Measurements from ENCODE around the gene ALOXE3. TPM values are rescaled to one million over a fixed set of nuclear protein-coding genes. Genes with fewer than 3 reads are reported as not detected.
A peak's percentile ranks its signal among the peaks of the same experiment; 100 is the strongest.

The ALOXE3 gene
- polyA plus RNA-seq = not detected

GRCh38 chr17:8117980-8118768 is at the start of gene ALOXE3:
Gene ALOXE3 (minus strand): TSS chr17:8118514. CDS start chr17:8117990, 524 bp downstream.
- H3K4me1 Mint-ChIP-seq = peaks cover 30 to 36% (median 30%) of the 10 kb centered on the region in 3 donors
- peak within 1 kb of the TSS; percentile 87 to 100 (median 98) for H3K4me3 Mint-ChIP-seq
- peaks cover 4% of the 10 kb centered on the region for H3K36me3 Mint-ChIP-seq
- peaks cover 0 to 5% (median 0%) of the 10 kb centered on the region in 3 donors for H3K9me3 Mint-ChIP-seq
- H3K27ac Mint-ChIP-seq = peak within 1 kb of the TSS; percentile 100
- peaks cover 46% of the 10 kb centered on the region for H3K27me3 Mint-ChIP-seq

DNA sequence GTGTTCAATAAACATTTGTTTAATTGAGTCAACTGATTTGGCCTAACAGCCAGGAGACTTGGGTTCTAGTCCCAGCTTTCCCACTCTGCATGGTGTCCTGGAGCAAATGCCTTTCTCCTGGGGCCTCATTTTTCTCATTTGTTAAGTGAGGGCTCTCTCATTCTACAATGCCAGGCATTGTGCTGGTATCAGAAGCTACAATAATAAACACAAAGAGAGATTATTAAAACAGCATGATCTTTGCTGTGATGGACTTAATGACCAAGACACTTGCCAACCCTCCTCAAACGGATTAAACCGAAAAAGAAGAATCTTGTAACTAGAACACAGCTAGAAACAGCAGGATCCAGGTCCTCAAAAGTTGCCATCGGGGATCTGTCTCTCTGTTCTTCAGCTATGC is 49.2 kb upstream of the ALOXE3 start:
- Mint-ChIP-seq H3K4me3 (no peak overlapping the region), H3K4me1 (peaks cover 0 to 16% (median 14%) of the 10 kb centered on the region in 3 donors), H3K36me3 (no peaks in the 10 kb centered on the region), H3K9me3 (no peaks in the 10 kb centered on the region), H3K27ac (peak overlapping the region in 1 of 3 donors; percentile 32), H3K27me3 (no peaks in the 10 kb centered on the region)

GRCh38 chr17:8166731-8167130 is 48.4 kb upstream of the ALOXE3 start:
- Mint-ChIP-seq H3K4me3 (no peak overlapping the region), H3K27me3 (no peaks in the 10 kb centered on the region), H3K27ac (peak overlapping the region in 1 of 3 donors; percentile 39), H3K36me3 (no peaks in the 10 kb centered on the region), H3K4me1 (peaks cover 0 to 15% (median 14%) of the 10 kb centered on the region in 3 donors), H3K9me3 (no peaks in the 10 kb centered on the region)

GRCh38 chr17:8164815-8165131 is 46.5 kb upstream of the ALOXE3 start:
- Mint-ChIP-seq H3K4me3 (peak overlapping the region in 3 of 4 donors; percentile 21 to 77 (median 76)), H3K27me3 (no peaks in the 10 kb centered on the region), H3K27ac (peak overlapping the region in 2 of 3 donors; percentile 91 to 95), H3K4me1 (peaks cover 0 to 29% (median 28%) of the 10 kb centered on the region in 3 donors), H3K36me3 (no peaks in the 10 kb centered on the region), H3K9me3 (no peaks in the 10 kb centered on the region)

DNA sequence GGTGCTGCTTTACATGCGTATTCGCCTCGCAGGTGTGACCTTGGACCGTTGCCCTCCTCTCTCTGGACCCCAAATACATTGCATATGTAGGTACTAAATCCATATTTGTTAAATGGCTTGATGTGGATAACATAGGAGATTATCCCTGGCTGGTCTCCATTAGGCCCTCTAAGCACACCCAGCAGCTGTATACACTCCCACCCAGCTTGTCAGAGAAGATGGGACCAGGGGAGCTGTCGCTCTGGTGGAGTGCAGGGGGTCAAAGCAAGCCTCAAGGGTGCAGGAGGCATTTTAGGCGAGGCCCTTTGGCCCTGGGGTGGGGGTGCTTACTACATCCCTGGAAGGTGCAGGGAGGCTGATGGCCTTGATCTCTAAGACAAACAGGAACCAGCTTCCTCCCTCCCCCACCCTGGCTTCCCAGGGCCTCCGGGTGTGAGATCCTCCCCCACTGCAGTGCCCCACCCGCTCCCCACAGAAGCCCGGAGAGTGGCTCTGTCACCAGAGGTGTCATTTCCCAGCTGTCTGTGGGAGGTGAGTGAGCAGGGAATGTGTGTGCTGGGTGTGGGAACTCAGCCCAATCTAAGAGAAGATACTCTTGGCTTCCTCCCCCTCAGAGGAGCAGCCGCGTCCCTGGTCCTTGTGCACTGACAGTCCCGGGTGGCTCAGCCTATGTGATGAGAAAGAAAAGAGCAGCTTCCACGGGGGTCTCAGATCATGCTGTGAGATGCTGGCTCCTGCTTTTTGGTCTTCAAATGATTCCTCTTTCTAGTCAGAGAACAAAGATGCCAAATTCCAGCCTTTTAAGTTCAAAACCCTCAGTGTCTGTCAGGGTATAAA is 45.9 kb upstream of the ALOXE3 start:
- H3K27me3 Mint-ChIP-seq = no peaks in the 10 kb centered on the region
- peaks cover 0 to 32% (median 29%) of the 10 kb centered on the region in 3 donors for H3K4me1 Mint-ChIP-seq
- no peaks in the 10 kb centered on the region for H3K9me3 Mint-ChIP-seq
- H3K27ac Mint-ChIP-seq = peak overlapping the region; percentile 91 to 95 (median 95)
- H3K4me3 Mint-ChIP-seq = peak overlapping the region; percentile 76 to 95 (median 86)
- no peaks in the 10 kb centered on the region for H3K36me3 Mint-ChIP-seq

GRCh38 chr17:8162997-8163977 is 45.0 kb upstream of the ALOXE3 start:
- Mint-ChIP-seq H3K4me1 (peaks cover 7 to 38% (median 36%) of the 10 kb centered on the region in 3 donors), H3K27ac (peak overlapping the region; percentile 92 to 95 (median 95)), H3K9me3 (no peaks in the 10 kb centered on the region), H3K4me3 (peak overlapping the region; percentile 76 to 95 (median 86)), H3K36me3 (no peaks in the 10 kb centered on the region), H3K27me3 (no peaks in the 10 kb centered on the region)

- no peaks in the 10 kb centered on the region for H3K36me3 Mint-ChIP-seq
- H3K27ac Mint-ChIP-seq = peak within 1 kb of the TSS; percentile 92 to 95 (median 95)
- peaks cover 7 to 40% (median 36%) of the 10 kb centered on the region in 3 donors for H3K4me1 Mint-ChIP-seq
- H3K4me3 Mint-ChIP-seq = peak within 1 kb of the TSS; percentile 76 to 95 (median 88)
- H3K27me3 Mint-ChIP-seq = no peaks in the 10 kb centered on the region
- no peaks in the 10 kb centered on the region for H3K9me3 Mint-ChIP-seq
These were observed 44.1 kb upstream of the ALOXE3 start, which contains the start of gene VAMP2 for GRCh38 chr17:8162233-8162996. Gene VAMP2 (minus strand): TSS chr17:8162948. CDS start chr17:8162879, 69 bp downstream.

DNA sequence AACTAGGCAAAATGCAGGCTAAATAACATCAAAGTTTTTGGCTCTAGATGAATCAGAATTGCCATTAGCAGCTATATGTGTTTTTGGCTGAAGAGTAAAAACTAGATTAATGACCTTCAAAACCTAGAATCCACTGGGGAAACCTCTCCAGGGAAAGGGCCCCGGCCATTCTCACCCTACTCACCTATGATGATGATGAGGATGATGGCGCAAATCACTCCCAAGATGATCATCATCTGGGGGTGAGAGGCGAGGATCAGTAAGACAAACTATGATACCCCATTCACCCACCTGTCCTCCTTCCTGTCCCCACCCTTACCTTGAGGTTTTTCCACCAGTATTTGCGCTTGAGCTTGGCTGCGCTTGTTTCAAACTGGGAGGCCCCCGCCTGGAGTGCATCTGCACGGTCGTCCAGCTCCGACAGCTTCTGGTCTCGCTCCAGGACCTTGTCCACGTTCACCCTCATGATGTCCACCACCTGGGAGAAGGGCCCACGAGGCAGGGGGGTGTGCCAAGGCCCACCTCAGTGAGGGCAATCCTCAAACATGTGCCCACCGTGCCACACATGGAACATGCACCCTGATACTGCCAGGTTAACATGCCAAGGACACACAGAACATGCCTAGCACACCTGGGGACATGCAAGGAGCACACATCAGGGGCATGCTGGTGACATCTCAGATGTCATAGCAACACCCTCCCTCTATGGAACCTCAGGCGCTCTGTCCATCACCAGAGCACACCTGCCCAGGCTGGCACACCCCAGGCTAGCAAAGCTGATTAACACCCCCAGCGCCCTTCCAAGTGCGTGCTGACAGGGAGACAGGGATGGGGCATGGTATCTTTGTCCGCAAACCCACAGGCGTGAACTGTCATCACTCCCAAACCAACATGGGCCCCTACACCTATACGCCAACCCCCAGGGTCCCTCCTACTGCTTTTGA is 43.2 kb upstream of the ALOXE3 start:
- H3K4me3 Mint-ChIP-seq = peak overlapping the region; percentile 76 to 94 (median 88)
- no peaks in the 10 kb centered on the region for H3K9me3 Mint-ChIP-seq
- no peaks in the 10 kb centered on the region for H3K36me3 Mint-ChIP-seq
- H3K27me3 Mint-ChIP-seq = no peaks in the 10 kb centered on the region
- peak overlapping the region; percentile 84 to 95 (median 92) for H3K27ac Mint-ChIP-seq
- peaks cover 7 to 40% (median 36%) of the 10 kb centered on the region in 3 donors for H3K4me1 Mint-ChIP-seq

GRCh38 chr17:8160741-8161221 is 42.5 kb upstream of the ALOXE3 start:
- Mint-ChIP-seq H3K9me3 (no peaks in the 10 kb centered on the region), H3K27ac (peak overlapping the region; percentile 85 to 95 (median 92)), H3K36me3 (no peaks in the 10 kb centered on the region), H3K4me3 (peak overlapping the region; percentile 76 to 94 (median 88)), H3K27me3 (no peaks in the 10 kb centered on the region), H3K4me1 (peaks cover 7 to 40% (median 36%) of the 10 kb centered on the region in 3 donors)

DNA sequence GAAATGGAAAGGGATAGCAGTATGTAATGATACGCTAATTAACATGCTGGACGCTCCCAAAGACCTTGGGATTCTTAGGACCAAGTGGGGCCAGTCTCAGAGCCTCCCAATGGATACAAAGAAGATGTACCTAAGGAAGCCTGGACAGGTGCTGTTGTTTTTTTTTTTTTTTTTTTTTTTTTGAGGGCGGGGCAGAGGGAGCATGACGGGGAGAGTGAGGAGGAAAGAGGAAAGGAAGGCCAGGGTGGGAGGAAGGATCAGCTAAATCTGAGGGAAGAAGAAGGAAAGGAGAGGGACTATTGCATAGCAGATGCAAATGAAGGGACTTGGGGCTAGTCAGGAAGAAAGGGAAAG is 41.9 kb upstream of the ALOXE3 start:
- H3K27ac Mint-ChIP-seq = peak overlapping the region; percentile 46 to 85 (median 82)
- H3K36me3 Mint-ChIP-seq = no peaks in the 10 kb centered on the region
- peaks cover 10 to 40% (median 40%) of the 10 kb centered on the region in 3 donors for H3K4me1 Mint-ChIP-seq
- no peaks in the 10 kb centered on the region for H3K27me3 Mint-ChIP-seq
- H3K4me3 Mint-ChIP-seq = peak overlapping the region; percentile 60 to 94 (median 81)
- no peaks in the 10 kb centered on the region for H3K9me3 Mint-ChIP-seq

GRCh38 chr17:8159459-8160223 is 41.3 kb upstream of the ALOXE3 start:
- no peaks in the 10 kb centered on the region for H3K9me3 Mint-ChIP-seq
- no peaks in the 10 kb centered on the region for H3K27me3 Mint-ChIP-seq
- H3K4me3 Mint-ChIP-seq = peak overlapping the region; percentile 60 to 86 (median 73)
- peak overlapping the region; percentile 82 to 96 (median 85) for H3K27ac Mint-ChIP-seq
- H3K36me3 Mint-ChIP-seq = no peaks in the 10 kb centered on the region
- H3K4me1 Mint-ChIP-seq = peaks cover 14 to 41% (median 35%) of the 10 kb centered on the region in 3 donors

DNA sequence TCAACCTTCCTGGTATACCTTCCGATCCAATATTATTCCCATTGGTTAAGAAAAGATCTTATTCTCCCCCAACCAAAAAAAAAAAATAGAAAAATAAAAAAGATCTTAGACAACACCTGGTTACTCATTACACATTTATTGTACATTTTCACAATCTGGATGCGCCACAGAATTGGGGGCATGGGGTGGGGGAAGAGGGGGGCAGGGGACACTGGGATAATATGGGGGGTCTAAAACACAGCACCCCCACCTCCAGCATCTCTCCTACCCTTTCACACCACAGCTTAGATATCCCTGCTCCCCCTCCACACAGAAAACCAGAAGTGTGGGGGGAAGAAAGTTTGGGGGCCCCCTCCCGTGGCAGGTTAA is 40.7 kb upstream of the ALOXE3 start:
- H3K4me3 Mint-ChIP-seq = peak overlapping the region; percentile 63 to 86 (median 82)
- H3K27ac Mint-ChIP-seq = peak overlapping the region; percentile 95 to 97 (median 96)
- H3K27me3 Mint-ChIP-seq = no peaks in the 10 kb centered on the region
- peaks cover 2% of the 10 kb centered on the region for H3K36me3 Mint-ChIP-seq
- no peaks in the 10 kb centered on the region for H3K9me3 Mint-ChIP-seq
- H3K4me1 Mint-ChIP-seq = peaks cover 17 to 40% (median 35%) of the 10 kb centered on the region in 3 donors
